Natural killer cell (primary cell): ENCODE results near the gene MOG. TPM values are rescaled to one million over a fixed set of nuclear protein-coding genes. Genes with fewer than 3 reads are reported as not detected.

ENCODE experiments used
- ATAC-seq, 3 donors: fragments of 150-1000 bp in 2 of 3; fragments of 200-7000 bp in 1 of 3; cut with Tn5 transposase; 1 replicate in 1 of 3; 2 replicates in 2 of 3; pipeline ENCODE4 v1.10.0; 2021; ENCODE audit warnings: mild to moderate bottlenecking in 2 of 3, moderate library complexity in 2 of 3
- DNase-seq, 2 donors: peaks; one replicate each; pipeline versions ENCODE4 v3.0.0 to v3.0.0-alpha.2; 2013 to 2021; ENCODE audit warnings: mixed read lengths in 1 of 2
- H3K27ac ChIP-seq: one replicate; pipeline ENCODE4 v1.5.1; 2013; ENCODE audit warnings: mild to moderate bottlenecking, low read length
- H3K27me3 ChIP-seq: one replicate; pipeline ENCODE4 v1.6.1; 2013; ENCODE audit warnings: low read length; ENCODE audit not compliant: control insufficient read depth, insufficient read depth
- H3K36me3 ChIP-seq: one replicate; pipeline ENCODE4 v1.6.1; 2013; ENCODE audit warnings: low read length; ENCODE audit not compliant: control insufficient read depth, insufficient read depth
- H3K4me1 ChIP-seq: one replicate; pipeline ENCODE4 v1.6.1; 2013; ENCODE audit warnings: low read length; ENCODE audit not compliant: control insufficient read depth, insufficient read depth
- H3K4me3 ChIP-seq: one replicate; pipeline ENCODE4 v1.5.1; 2013; ENCODE audit warnings: low read length
- H3K9me3 ChIP-seq: one replicate; pipeline ENCODE4 v1.6.1; 2013; ENCODE audit warnings: low read length; ENCODE audit not compliant: control insufficient read depth, insufficient read depth
- H3K27ac Mint-ChIP-seq, 2 donors: one replicate each; pipeline ENCODE4 v1.8.0; 2022; ENCODE audit warnings: mild to moderate bottlenecking in 2 of 2, mixed read lengths in 2 of 2, moderate library complexity in 1 of 2
- H3K27me3 Mint-ChIP-seq, 2 donors: one replicate each; pipeline ENCODE4 v1.8.0; 2022; ENCODE audit warnings: low read depth in 2 of 2, mixed read lengths in 2 of 2
- H3K36me3 Mint-ChIP-seq: one replicate; pipeline ENCODE4 v1.8.0; 2022; ENCODE audit warnings: mixed read lengths
- H3K4me1 Mint-ChIP-seq, 2 donors: one replicate each; pipeline ENCODE4 v1.8.0; 2022; ENCODE audit warnings: mixed read lengths in 2 of 2
- H3K4me3 Mint-ChIP-seq: one replicate; pipeline ENCODE4 v1.8.0; 2022; ENCODE audit warnings: mild to moderate bottlenecking, moderate library complexity, mixed read lengths
- H3K9me3 Mint-ChIP-seq, 2 donors: one replicate each; pipeline ENCODE4 v1.8.0; 2022; ENCODE audit warnings: mixed read lengths in 2 of 2
- WGBS: methylation state at CpG from one replicate; pipeline ENCODE4 v1.1.7; 2013; ENCODE audit warnings: missing lambda C conversion rate; ENCODE audit not compliant: insufficient coverage; 5-methylcytosine and 5-hydroxymethylcytosine counted together
- intact Hi-C: fragments of 100-400 bp; cut with micrococcal nuclease; formaldehyde crosslinking; loops from one replicate; pipeline ENCODE4 v1.14.2; 2022
- total RNA-seq, 4 donors: library from RNA; stranded (reverse); fragments of 120-200 nt in 1 of 4; gene quantifications; one replicate each; pipeline versions ENCODE4 v1.2.3 to v1.2.4, GENCODE V29; 2013 to 2022
- TF ChIP-seq, protein P1 (sequence below): fragments of 200-600 bp; IDR thresholded peaks from one replicate; pipeline ENCODE4 v1.8.0; 2022; ENCODE audit warnings: antibody characterized with exemption

MOG gene
- total RNA-seq, 3 donors from 2014 or later (not counting 1 experiment from before 2014, with no cell fraction given) = not detected

DNA sequence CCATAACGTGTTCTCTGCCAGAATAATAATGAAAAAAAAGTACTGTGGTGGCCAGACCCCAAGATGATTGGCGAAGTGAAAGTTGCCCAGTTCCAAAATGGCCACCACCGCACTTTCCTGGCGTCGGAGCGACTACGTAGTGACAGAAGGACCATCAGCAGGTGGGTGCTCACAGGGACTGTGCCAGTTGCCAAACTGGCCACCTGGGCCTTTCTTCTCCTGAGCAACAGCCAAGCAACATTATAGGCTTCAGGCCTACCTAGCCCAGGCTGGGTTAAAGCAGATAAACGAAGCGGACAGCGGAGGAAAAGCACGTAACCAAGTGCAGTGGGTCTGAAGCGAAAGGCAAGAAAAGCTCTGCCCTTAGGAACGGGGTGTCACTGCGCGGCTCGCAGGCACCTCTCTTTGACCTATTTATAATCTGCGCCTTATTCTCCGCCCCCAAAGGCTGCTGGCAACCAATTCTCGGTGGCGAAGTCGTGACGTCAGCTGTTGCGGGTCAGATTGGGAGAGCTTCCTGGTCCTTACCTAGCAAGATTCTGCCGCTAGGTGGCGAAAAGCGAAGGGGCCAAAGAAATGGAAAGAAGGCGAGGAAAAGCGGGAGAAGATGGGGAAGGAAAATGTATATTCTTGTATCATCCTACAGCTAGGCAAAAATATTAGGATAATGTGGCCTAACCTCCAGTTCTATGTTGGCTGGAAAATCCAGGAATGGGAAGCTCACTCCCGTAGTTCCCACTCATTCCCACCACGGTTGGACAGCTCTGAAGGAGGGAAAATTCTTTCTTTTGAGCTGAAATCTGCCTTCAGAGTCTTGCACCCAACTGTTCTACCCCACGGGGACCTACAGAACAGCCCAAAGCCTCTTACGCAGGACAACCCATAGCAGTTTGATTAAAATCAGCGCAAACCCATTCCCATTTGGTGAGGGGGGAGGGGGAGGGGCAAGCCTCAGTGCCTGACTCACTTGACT, 6.9 kb upstream of the MOG start:
- H3K4me1 Mint-ChIP-seq = peaks cover 14% of the 10 kb centered on the region in 2 donors
- WGBS = 4% methylated on average over 30 of the region's 33 CpGs
- H3K27ac Mint-ChIP-seq = peak overlapping the region; percentile 99
- H3K36me3 ChIP-seq = no peaks in the 10 kb centered on the region
- TF ChIP-seq, protein P1, sequence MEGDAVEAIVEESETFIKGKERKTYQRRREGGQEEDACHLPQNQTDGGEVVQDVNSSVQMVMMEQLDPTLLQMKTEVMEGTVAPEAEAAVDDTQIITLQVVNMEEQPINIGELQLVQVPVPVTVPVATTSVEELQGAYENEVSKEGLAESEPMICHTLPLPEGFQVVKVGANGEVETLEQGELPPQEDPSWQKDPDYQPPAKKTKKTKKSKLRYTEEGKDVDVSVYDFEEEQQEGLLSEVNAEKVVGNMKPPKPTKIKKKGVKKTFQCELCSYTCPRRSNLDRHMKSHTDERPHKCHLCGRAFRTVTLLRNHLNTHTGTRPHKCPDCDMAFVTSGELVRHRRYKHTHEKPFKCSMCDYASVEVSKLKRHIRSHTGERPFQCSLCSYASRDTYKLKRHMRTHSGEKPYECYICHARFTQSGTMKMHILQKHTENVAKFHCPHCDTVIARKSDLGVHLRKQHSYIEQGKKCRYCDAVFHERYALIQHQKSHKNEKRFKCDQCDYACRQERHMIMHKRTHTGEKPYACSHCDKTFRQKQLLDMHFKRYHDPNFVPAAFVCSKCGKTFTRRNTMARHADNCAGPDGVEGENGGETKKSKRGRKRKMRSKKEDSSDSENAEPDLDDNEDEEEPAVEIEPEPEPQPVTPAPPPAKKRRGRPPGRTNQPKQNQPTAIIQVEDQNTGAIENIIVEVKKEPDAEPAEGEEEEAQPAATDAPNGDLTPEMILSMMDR = peak; percentile 95
- peak; percentile 96 to 100 for DNase-seq
- peaks cover 14% of the 10 kb centered on the region for H3K4me1 ChIP-seq
- H3K27me3 Mint-ChIP-seq = peaks cover 0 to 6% of the 10 kb centered on the region in 2 donors
- H3K27ac ChIP-seq = peak overlapping the region; percentile 99
- no peaks in the 10 kb centered on the region for H3K9me3 ChIP-seq
- ATAC-seq = peak; percentile 93 to 98 (median 94)
- intact Hi-C loops = loop anchor here (1.0 to 2.0 kb wide), 2 partner anchors 103 to 185 kb away; no protein-coding TSS in a partner anchor
- no peaks in the 10 kb centered on the region for H3K9me3 Mint-ChIP-seq
- no peaks in the 10 kb centered on the region for H3K36me3 Mint-ChIP-seq
- no peaks in the 10 kb centered on the region for H3K27me3 ChIP-seq
- H3K4me3 ChIP-seq = peak overlapping the region; percentile 76
- H3K4me3 Mint-ChIP-seq = peak overlapping the region; percentile 96

DNA sequence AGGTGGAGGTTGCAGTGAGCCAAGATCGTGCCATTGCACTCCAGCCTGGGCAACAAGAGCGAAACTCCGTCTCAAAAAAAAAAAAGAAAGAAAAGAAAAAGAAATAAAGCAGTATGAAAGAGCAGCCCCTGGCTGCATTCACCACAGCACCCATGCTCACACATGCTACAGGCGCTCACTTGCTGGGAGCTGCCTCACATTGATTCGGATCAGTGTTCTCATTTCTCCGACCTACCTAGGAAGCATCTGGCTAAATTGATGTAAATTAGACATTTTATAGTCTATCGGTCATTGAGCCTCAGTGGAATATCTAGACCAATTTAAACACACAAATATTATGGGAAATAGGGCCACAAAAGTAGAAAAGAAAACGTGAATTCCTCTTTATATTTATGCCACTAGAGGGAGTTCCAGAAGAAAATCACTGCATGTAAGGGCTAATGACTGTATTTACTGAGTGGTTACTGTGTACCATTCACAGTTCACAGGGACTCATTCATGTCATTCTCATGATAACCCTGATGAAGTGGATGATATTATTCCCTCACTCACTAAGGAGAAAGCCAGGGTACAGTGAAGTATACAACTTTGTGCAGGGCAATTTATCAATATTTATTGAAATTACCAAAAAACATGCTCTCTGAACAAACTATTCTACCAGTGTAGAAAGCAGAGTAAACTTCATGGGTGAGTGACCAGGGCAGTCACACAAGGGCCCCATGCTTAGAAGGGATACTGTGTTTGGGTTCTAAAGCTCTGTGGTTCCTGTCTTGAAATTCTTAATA, 5.3 kb upstream of the MOG start:
- DNase-seq (peak in 1 of 2 donors; percentile 66), ATAC-seq (no peak)
- Mint-ChIP-seq H3K36me3 (no peaks in the 10 kb centered on the region), H3K27ac (peak overlapping the region in 1 of 2 donors; percentile 57), H3K4me1 (peaks cover 14% of the 10 kb centered on the region in 2 donors), H3K4me3 (peak overlapping the region; percentile 45), H3K9me3 (no peaks in the 10 kb centered on the region), H3K27me3 (peaks cover 0 to 14% of the 10 kb centered on the region in 2 donors)
- 80% methylated on average over 7 of the region's 8 CpGs for WGBS
- Histone ChIP-seq H3K4me1 (peaks cover 14% of the 10 kb centered on the region), H3K9me3 (no peaks in the 10 kb centered on the region), H3K27me3 (no peaks in the 10 kb centered on the region), H3K4me3 (no peak overlapping the region), H3K27ac (no peak overlapping the region), H3K36me3 (no peaks in the 10 kb centered on the region)
- intact Hi-C loops = loop anchor here (2.0 kb wide), 1 partner anchor 101 kb away; no protein-coding TSS in a partner anchor
- TF ChIP-seq, protein P1 = peak; percentile 73

DNA sequence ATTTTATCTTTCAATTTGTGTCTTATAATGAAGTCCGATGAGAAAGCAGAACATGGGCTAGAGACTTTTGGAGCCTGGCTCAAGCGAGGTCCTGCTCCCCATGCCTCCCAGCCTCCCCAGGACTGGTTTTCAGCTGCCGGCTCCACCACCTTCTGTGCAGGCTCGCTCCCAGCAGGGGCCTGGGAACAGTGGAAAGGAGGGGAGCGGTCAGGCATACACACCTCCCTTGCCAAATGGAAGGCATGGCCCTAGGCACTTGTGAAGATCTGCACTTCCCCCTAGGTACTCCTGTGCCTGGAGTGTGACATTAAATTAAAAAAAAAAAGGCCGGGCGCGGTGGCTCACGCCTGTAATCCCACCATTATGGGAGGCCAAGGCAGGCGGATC, 4.7 kb upstream of the MOG start:
- no peak overlapping the region for H3K27ac ChIP-seq
- H3K9me3 ChIP-seq = no peaks in the 10 kb centered on the region
- no peaks in the 10 kb centered on the region for H3K9me3 Mint-ChIP-seq
- intact Hi-C loops = no loop called here
- no peaks in the 10 kb centered on the region for H3K36me3 ChIP-seq
- no peak for ATAC-seq
- 96% methylated on average over 8 of the region's 10 CpGs for WGBS
- H3K4me3 ChIP-seq = no peak overlapping the region
- no peak for DNase-seq
- H3K4me3 Mint-ChIP-seq = no peak overlapping the region
- peaks cover 14% of the 10 kb centered on the region in 2 donors for H3K4me1 Mint-ChIP-seq
- peaks cover 14% of the 10 kb centered on the region for H3K4me1 ChIP-seq
- no peaks in the 10 kb centered on the region for H3K27me3 ChIP-seq
- TF ChIP-seq, protein P1 = no peak
- no peak overlapping the region for H3K27ac Mint-ChIP-seq
- peaks cover 0 to 20% of the 10 kb centered on the region in 2 donors for H3K27me3 Mint-ChIP-seq
- no peaks in the 10 kb centered on the region for H3K36me3 Mint-ChIP-seq
